HT-29 (cell line): ENCODE results near the gene MYH14. TPM values are rescaled to one million over a fixed set of nuclear protein-coding genes. Genes with fewer than 3 reads are reported as not detected.

ENCODE experiments used
- DNase-seq: peaks from one replicate; pipeline ENCODE4 v3.0.0-alpha.2; 2015; ENCODE audit warnings: low spot score
- total RNA-seq: library from RNA; depleted of rRNA; stranded (reverse); fragments of >200 nt; shearing (Covaris generic); gene quantifications from 2 replicates; pipeline ENCODE4 v1.2.3, GENCODE V29; 2014

MYH14 gene
- total RNA-seq, 1 experiment from 2014 or later: 172 TPM

DNA sequence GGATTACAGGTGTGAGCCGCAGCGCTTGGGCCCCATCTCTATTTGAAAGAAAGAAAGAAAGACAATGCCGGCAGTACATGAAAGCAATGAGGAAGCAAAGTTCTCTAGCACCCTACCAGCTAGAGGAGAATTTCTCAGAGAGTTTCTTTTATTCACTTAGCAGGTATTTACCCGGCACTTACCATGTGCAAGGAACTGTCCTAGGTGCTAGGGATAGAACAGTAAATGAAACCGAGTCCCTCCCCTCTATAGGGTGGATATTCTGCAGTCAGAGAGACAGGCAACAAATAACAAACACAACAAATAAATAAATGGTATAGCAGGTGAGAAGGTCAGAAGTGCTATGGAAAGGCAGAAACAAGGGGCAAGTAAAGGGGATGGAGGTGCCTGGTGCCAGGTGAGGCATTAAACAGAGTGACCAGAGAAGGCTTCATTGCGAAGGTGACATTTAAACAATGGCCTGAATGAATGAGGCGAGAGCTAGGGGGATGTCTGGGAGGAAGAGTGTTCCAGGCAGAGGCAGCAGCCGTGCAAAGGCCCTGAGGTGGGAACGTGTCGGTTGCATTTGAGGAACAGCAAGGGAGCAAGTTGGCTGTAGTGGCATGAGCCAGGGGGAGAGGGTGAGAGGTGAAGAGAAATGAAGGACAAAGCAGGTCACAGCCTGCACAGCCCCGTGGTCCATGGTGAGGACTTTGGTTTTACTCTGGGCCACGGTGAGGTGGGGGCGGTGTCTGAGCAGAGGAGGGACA is 10.8 kb upstream of the MYH14 start:
- DNase-seq: no peak

DNA sequence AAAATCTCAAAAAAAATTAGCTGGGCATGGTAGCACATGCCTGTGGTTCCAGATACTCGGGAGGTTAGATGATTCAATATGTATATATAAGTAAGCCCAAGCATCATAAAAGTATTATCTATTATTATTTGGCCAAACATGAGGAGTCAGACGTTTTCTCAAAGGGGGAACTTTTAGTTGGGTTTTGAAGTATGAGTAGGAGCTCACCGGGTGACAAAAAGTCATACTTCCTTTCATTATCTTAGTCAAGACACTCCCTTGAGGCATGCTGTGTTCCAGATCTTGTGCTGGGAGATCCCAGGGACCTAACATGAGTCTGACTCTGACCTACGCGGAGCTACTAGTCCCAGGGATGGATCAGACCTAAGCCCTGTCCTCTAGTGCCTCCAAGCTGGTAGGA is 8.2 kb upstream of the MYH14 start:
- no peak for DNase-seq

DNA sequence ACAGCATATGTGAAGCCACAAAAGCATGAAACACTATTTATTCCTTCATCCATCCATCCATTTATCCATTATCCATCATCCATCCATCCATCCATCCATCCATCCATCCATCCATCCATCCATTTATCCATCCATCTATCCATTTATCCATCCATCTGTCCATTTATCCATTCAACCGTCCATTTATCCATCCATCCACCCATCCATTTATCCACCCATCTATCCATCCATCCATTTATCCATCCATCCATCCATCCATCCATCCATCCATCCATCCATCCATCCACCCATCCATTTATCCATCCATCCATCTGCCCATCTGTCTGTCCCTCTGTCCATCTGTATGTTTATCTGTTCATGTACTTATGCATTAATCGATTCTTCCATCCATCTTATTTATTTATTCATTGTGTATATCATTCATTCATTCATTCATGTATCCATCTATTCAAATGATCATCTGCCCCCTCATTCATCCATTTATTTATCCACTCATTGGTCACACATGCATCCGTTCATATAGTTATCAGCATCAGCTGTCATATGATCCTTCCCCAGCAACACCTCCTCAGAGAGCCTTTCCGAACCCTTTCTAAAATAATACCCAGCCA is 7.0 kb upstream of the MYH14 start:
- DNase-seq: no peak

DNA sequence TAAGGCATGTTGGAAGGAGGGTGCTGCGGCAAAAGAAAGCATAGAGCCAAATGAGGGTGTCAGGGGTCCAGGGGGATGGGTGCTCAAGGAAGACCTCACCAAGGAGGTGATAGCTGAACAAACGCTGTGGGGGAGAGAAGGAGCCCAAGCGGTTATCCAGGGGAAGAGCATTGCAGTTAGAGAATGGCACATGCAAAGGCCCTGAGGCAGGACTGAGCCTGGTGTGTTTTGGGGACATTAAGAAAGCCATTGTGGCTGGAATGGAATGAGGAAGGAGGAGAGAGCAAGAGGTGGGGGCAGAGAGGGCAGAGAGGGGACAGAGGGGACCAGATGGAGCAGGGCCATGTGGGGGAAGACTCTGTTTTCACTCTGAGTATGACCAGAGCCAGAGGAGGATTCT is 6.1 kb upstream of the MYH14 start:
- DNase-seq: no peak

DNA sequence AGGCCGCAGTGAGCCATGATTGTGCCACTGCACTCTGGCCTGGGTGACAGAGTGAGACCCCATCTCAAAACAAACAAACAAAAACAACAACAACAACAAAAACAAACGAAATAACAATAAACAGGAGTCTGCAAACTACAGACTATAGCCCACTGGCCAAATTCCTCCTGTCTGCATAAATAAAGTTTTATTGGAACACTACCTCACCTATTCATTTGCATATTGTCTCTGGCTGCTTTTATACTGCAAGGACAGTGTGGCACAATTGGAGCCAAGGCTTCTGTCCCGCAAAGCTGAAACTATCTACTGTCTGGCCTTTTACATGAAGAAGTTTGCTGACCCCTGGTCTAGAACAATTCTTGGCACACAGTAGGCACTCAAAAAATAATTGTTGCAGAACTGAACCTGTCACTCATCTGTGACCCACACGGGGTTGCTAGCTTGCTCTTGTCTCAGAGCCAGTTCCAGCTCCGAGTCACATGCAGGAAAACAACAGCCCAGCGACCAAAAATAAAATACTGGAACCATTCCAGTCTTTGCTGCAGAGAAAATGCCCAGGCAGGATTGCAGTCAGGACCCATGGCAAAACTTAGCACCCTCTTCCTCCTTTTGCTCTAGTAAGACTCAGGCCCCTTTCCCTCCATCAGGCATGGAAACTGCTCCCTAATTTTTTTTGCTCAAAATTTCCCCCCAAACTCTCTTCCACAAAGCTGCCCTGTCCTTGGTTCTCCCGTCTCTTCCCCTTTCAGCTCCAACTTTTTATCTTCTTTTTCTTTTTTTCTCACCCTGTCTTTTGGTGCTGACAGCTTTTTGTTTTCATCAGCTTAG is 4.8 kb upstream of the MYH14 start:
- DNase-seq: no peak

DNA sequence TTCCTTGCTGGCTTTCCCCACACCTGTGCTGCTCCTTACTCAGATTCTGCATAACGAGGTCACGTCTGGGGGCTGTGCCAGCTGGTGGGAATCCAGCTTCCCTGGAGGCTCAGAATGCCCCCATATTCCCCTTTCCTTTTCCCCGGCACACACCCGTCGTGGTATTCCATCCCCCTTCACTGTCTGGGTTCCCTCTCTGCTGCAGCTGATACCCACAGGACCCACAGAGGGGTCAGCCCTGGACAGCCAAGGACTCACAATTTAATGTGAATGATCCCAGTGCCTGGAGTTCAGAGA is 4.2 kb upstream of the MYH14 start:
- no peak for DNase-seq

DNA sequence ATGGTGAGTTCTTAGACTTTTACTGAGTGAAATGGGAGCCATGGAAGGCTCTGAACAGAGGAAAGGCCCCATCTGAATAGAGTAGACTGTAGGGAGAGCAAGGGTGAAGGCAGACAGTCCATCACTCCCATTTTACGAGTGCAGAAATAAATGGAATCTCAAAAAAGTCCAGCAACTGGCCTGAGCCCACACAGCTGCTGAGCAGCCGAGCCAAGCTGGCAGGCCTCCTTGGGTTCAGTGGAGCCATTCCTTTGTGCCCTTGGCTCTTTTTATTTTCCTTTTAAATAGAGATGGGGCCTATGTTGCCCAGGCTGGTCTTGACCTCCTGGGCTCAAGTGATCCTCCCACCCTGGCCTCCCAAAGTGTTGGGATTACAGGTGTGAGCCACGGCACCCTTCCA is 1.0 kb upstream of the MYH14 start:
- DNase-seq: no peak

DNA sequence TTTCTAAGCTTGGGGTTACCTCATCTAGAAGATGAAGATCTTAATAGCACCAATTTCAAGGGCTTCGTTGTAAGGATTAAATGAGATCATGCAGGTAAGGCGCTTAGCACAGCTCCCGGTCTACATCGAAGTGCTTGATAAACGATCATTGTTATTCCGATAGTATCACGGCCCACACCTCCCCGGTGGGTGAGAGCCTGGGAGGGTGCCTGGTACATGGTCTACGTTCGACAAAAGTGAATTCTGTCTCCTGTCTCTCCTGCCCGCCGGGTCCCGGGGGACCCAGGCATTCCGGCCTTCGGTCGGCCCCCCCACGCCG is 501 bp upstream of the MYH14 start:
- DNase-seq: no peak

DNA sequence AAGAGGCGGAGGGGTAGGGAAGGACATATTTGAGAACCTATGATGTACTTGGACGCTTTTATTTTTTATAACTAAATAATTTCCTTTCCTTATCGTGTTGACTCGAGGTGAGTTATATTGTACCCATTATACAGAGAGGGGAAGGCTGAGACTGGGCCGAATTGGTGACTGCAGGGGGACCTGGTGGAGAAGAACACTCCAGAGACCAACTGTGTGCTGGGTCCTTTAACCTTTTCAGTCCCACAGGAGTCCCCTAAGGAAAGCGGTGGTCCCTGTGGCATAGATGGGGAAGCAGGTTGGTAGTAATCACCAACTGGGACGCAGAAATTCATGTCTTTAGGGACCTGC is 633 bp downstream of the MYH14 start:
- DNase-seq: peak; percentile 47

DNA sequence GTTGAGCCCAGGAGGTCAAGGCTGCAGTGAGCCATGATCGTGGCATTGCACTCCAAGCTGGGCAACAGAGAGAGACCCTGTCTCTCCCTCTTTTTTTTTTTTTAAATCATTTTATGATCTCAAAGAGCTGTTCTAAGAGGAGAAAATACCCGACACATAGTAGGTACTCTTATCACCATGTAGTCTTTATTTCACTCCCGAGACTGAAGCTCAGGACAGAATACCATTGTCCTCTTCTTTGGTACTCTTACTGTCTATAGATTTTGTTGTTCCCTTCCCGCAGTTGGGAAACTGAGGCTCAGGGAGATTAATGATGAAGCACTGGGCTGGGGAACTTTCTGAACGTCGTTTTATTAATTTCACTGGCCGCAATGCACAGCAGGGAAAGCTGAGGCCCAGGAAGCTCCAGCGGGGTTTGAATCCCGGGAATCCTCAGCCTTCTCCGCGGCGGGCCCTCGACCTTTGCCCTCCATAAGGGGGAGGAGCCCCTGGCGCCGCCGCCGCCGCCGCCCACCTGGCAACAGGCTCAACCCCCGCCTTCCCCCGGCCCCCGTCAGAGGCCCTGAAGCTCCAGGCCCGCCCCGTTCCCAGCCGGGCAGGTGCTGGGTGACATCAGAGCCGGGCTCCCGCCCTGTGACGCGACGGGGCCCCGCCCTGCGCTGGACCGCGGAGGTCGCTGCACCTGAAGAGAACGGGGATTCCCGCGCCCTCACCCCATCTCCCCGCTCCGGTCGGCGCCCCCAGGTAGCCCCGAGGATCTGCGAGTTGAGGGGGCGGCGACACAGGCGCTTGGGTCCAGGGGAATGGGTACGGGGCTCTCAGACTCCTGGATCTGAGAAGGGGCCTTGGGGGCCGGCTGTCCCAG is 1.6 kb downstream of the MYH14 start:
- DNase-seq: peak; percentile 99

DNA sequence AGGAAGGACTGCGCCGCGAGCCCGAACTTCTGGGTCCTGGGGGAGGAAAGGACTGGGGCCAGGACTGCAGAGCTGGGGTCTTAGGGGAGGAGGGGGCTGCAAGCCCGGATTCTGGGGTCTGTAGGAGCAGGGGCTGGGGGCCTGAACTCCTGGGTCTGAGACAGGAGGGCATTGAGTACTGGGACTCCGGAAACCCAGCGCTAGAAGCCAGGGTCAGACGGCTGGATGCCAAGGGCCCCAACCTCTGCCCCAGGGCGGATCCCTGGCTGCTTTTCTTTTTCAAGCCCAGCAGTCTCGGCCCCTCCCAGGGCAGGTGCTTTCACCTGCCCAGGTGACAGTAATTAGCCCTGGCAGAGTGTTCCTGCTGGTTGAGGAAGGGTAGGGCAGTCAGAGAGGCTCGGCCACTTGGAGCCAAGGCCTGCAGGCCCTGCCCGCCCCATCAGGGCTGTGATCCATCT is 2.3 kb downstream of the MYH14 start:
- peak; percentile 97 for DNase-seq

DNA sequence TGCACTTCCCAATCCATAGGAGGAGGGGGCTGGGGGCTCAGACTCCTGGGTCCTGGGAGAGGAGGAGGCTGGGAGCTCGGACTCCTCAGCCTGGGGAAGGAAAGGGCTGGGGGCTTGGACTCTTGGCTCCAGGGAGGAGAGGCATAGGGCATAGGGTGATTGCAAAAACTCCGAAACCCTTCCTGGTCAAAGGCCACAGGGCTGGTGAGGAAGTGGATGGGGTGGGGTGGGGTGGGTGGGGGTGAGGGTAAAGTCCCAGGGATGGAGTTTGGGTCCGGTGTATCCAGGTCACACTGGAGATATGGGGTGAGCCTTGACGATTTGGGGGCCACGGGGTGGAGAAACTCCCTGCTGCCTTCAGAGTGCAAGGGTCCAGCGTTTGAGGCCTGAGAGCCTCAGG is 2.8 kb downstream of the MYH14 start:
- DNase-seq: no peak

DNA sequence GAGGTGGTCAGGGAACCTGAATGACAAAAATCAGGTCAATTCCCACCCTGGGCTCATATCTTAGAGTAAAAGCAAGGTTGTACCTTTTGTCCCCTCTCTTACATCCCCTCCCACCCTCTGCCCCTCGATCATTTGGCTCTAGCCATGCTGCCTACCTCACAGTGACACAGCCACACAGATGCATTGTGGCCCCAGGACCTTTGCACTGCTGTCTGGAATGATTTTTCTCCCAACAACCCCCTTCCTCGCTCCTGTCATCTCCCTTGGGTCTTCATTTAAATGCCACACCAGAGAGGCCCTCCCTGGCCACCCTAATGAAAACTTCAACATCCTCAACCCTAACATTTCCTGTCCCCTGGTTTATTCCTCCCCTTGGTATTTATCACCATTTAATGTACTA is 4.3 kb downstream of the MYH14 start:
- no peak for DNase-seq

DNA sequence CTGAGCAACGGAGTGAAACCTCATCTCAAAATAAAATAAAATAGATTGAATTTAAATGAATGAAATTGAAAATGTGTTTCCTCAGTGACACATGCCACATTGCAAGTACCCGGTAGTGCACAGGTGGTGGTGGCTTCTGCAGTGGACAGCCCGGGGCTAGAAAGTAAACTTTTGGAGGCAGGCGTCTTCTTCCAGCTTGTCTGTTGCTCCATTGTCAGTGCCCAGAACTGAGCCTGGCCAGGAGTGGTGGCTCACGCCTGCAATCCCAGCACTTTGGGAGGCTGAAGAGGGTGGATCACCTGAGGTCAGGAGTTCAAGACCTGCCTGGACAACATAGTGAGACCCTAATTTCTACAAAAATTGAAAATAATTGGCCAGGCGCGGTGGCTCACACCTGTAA is 5.7 kb downstream of the MYH14 start:
- DNase-seq: no peak

DNA sequence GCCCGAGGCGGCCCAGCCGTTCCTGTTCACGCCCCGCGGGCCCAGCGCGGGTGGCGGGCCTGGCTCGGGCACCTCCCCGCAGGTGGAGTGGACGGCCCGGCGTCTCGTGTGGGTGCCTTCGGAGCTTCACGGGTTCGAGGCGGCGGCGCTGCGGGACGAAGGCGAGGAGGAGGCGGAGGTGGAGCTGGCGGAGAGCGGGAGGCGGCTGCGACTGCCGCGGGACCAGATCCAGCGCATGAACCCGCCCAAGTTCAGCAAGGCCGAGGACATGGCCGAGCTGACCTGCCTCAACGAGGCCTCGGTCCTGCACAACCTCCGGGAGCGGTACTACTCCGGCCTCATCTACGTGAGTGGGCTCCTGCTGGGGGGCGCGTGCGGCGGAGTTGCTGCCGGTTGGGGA is 7.0 kb downstream of the MYH14 start:
- DNase-seq: no peak

DNA sequence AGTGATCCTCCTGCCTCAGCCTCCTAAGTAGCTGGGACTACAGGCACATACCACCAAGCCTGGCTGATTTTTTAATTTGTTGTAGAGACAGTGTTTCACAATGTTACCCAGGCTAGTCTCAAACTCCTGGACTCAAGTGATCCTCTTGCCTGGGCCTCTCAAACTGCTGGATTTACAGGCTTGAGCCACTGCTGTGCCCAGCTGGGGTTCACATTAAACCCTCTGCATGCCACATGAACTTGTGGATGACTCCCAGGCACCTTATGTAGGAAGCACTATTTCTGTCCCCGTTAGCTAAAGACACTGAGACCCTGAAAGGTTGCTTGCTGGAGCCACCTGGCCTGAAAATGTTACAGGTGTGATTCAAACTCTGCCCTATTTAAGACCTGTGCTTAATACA is 10.5 kb downstream of the MYH14 start:
- no peak for DNase-seq

DNA sequence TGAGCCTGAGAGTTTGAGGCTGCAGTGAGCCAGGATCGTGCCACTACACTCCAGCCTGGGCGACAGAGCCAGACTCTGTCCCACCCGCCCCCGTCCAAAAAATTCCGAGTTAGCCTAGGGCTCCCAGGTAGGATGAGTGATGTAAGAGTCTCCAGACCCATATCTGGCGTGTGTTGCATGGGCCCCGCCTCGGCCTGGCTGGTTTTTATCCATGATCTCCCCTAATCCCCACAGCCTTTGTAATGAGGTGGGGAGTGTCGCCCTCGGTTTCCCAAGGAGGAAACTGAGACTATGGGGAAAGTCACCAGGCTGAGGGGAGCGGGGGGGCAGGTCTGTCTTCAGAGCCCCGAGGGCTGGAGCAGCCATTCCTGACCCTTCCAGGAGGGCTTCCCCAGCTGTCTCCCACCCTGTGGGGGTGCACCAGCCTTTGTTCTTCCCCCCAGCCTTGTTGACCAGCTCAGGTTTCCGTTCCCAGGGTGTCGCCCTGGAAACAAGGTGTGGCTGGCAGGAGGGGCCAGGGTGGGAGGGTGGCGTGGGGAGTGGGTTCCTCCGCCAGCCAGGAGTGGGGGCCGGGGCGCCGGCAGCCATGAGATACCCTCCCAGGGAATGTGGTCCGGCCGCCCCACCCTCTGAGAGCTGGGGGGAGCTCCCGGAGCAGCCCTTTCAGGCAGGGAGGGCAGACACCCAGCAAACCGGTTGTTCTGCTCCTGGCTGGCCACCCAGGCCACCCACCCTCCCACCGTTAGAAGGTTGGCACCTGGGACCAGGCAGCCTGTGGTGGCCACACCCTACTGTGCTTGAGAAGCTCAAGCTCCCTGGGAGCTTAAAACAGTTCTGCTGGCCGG is 11.5 kb downstream of the MYH14 start:
- peak; percentile 100 for DNase-seq

DNA sequence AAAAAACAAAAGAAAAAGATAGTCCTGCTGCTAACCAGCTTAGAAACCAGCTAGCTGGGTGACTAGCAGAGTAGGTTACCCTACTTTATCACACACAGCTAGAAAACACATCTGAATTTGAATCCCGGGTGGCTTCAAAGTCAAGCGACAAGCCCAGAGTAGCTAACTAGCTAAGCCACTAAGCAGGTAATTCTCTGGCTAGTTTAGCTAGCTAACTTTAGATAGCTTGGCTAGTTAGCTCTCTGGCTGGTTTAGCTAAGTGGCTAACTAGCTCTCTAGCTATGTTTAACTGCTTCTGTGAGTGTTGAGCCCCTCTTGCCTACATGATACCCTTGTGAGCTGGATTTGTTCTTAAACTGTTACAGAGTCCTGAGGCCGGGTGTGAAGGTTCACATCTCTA is 12.4 kb downstream of the MYH14 start:
- DNase-seq: no peak

DNA sequence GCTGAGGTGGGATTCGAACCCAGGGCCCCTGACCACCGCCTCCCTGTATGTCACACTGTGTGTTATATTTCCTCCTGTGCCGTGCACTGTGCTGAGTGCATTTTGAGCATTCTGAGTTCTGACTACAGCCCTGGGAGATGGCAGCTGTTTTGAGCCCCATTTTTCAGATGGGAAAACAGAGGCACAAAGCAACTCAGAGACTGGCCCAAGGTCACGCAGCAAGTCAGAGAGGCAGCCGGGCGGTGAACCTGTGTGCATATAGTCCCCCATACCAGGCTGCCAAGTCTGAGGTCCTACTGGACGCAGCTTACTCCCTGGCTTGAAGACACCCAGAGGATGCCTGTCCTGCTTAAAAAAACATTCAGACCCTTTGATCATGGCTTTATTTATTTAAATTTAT is 17.7 kb downstream of the MYH14 start:
- no peak for DNase-seq

DNA sequence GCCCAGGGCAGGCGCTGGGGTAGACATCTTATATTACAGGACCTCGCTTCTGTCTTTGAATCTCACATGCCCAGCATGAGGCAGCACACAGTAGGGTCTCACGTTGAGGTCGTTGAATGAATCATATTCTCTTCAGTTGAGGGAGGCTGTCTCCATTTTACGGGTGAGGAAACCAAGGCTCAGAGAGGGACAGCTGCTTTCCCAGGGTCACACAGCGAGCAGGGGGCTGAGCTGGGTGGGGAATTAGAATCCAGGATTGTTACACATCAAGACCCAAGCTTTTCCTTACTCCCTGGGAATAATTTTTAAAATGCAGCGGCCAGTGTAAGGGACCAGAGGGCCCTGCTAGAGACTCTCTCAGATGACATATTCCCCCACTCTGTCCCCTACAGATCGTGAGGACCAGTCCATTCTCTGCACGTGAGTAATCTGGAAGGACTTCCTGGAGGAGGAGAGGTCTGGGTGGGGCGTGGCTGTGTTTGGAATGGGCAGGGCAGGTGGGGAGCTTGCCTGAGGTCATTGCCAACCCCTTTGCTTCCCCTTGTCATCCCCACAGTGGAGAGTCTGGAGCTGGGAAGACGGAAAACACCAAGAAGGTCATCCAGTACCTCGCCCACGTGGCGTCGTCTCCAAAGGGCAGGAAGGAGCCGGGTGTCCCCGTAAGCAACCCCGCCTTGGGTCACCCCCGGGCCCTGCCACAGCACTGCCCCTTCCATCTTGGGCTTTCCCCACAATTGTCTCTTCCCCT is 19.4 kb downstream of the MYH14 start:
- no peak for DNase-seq

DNA sequence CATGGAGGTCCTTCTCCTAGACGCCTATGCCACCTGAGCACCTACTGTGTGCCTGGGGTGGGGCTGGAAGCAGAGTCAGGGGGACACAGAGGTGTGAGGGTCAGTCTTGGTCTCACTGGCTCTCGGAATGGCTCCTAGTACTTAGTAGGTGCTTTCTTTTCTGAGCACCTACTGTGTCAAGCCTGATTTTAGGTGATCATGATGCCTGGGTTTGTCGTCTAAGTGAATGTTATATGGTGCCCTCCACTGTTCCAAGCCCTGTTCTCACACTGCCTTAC is 20.0 kb downstream of the MYH14 start:
- no peak for DNase-seq
